Body of pancreas (tissue), 4 donors: Measurements from ENCODE around the gene BIN2. TPM values are rescaled to one million over a fixed set of nuclear protein-coding genes. Genes with fewer than 3 reads are reported as not detected.

Experiments used
- ATAC-seq: fragments of 150-250 bp; one replicate; pipeline ENCODE4 v1.9.1; 2016
- DNase-seq, 4 donors: peaks; one replicate each; pipeline ENCODE4 v3.0.0-alpha.2; 2019
- H3K27ac ChIP-seq, 4 donors: fragments of 200-600 bp; sonication (generic); 1 replicate in 3 of 4; 2 replicates in 1 of 4; pipeline versions ENCODE4 v1.5.1 to v1.6.1; 2016 to 2019; ENCODE audit warnings: mild to moderate bottlenecking in 1 of 4, mixed read lengths in 1 of 4, moderate library complexity in 1 of 4
- H3K27me3 ChIP-seq, 2 donors: fragments of 200-600 bp; sonication (generic); one replicate each; pipeline ENCODE4 v1.6.0; 2016; ENCODE audit warnings: mild to moderate bottlenecking in 1 of 2
- H3K36me3 ChIP-seq, 2 donors: fragments of 200-600 bp; sonication (generic); replicated peaks in 1 of 2; 2 replicates each; pipeline ENCODE4 v1.5.1; 2016; ENCODE audit warnings: low read depth in 2 of 2; ENCODE audit not compliant: insufficient read depth in 1 of 2
- H3K4me1 ChIP-seq: fragments of 200-600 bp; sonication (generic); one replicate; pipeline ENCODE4 v1.6.0; 2016
- H3K4me3 ChIP-seq, 2 donors: fragments of 200-600 bp; sonication (generic); 1 replicate in 1 of 2; 2 replicates in 1 of 2; pipeline ENCODE4 v1.5.1; 2016 to 2019
- H3K9me3 ChIP-seq, 3 donors: fragments of 200-600 bp; sonication (generic); 1 replicate in 2 of 3; 2 replicates in 1 of 3; pipeline ENCODE4 v1.5.1; 2016
- POLR2A ChIP-seq, 3 donors: fragments of 450-650 bp; IDR thresholded peaks; one replicate each; pipeline ENCODE4 v1.6.1; 2016; ENCODE audit warnings: antibody characterized with exemption in 3 of 3, mild to moderate bottlenecking in 2 of 3
- WGBS, 2 donors: methylation state at CpG; one replicate each; pipeline ENCODE4 v1.1.5; 2017; 5-methylcytosine and 5-hydroxymethylcytosine counted together
- intact Hi-C: fragments of 100-400 bp; cut with DNase I; formaldehyde crosslinking; loops from one replicate; pipeline ENCODE4 v1.15.1; 2023
- total RNA-seq, 2 donors: library from RNA; depleted of rRNA; stranded (reverse); fragments of >200 nt; gene quantifications; one replicate each; pipeline ENCODE4 v1.1.0, GENCODE V29; 2016
- TF ChIP-seq, protein P1 (sequence below), 7 experiments: fragments of 450-650 bp in 4 of 7; fragments of 200-600 bp in 3 of 7; sonication (generic) in 3 of 7; IDR thresholded peaks; one replicate each; pipeline ENCODE4 v1.5.1; 2016 to 2019; ENCODE audit warnings: antibody characterized with exemption in 7 of 7

The BIN2 gene
- total RNA-seq, 2 donors from 2014 or later, result 1.0 to 1.3 TPM

DNA sequence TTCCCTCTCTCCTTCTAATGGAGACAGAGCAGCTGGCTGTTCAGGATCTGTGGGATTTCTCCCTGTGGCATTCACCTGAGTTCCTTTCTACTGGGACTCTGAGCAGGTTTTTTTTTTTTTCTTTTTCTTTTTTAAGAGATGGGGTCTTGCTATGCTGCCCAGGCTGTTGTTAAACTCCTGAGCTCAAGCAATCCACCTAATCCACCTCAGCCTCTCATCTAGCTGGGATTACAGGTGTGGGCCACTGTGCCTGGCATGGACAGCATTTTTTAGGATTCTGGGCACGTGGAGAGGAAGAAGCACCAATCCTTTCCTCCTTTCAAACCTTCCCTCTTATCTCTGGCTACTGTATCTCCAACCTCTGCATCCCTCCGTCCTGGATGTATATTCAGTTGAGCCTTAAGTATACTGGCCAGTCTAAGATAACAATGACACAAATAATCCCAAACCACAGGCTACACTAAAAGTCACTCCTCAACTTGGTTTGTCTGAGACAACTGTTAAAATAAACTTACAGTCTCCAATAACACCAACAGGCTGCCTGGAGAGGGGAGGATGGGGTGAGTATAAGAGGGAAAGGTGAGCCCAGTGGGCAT lies 38.9 kb upstream of the BIN2 start:
- H3K4me3 ChIP-seq, result no peak overlapping the region
- no peak for ATAC-seq
- WGBS, 2 donors, result 88 to 92% methylated on average over 2 of the region's 2 CpGs
- H3K9me3 ChIP-seq, result no peaks in the 10 kb centered on the region
- peaks cover 23% of the 10 kb centered on the region for H3K4me1 ChIP-seq
- no peaks in the 10 kb centered on the region for H3K27me3 ChIP-seq
- peaks cover 0 to 1% of the 10 kb centered on the region in 2 donors for H3K36me3 ChIP-seq
- intact Hi-C loops, result no loop called here
- H3K27ac ChIP-seq, result no peak overlapping the region
- no peak for DNase-seq
- no peak for TF ChIP-seq POLR2A (IDR thresholded peaks at IDR 0.05)
- TF ChIP-seq, protein P1, sequence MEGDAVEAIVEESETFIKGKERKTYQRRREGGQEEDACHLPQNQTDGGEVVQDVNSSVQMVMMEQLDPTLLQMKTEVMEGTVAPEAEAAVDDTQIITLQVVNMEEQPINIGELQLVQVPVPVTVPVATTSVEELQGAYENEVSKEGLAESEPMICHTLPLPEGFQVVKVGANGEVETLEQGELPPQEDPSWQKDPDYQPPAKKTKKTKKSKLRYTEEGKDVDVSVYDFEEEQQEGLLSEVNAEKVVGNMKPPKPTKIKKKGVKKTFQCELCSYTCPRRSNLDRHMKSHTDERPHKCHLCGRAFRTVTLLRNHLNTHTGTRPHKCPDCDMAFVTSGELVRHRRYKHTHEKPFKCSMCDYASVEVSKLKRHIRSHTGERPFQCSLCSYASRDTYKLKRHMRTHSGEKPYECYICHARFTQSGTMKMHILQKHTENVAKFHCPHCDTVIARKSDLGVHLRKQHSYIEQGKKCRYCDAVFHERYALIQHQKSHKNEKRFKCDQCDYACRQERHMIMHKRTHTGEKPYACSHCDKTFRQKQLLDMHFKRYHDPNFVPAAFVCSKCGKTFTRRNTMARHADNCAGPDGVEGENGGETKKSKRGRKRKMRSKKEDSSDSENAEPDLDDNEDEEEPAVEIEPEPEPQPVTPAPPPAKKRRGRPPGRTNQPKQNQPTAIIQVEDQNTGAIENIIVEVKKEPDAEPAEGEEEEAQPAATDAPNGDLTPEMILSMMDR (IDR thresholded peaks at IDR 0.05), result no peak

DNA sequence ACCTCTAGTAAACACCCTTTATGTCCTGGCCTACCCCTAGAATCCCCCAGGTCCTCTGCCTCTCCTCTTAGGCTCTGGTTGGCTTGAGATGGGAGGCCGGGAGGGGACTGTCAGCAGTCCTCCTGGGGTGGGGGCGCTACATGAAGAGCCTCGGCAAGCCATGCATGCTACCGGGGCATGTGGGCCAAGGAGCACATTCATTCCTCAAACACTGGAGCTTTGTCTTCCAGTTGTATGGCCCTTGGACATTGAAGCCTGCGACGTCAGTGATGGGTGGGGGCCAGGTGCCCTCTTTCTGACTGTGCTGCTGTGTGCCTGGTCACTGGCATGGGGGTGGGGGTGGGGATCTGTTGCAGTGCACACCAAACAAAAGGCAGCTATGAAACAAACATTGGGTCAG lies 38.3 kb upstream of the BIN2 start:
- H3K27ac ChIP-seq, result no peak overlapping the region
- H3K9me3 ChIP-seq, result no peaks in the 10 kb centered on the region
- WGBS, 2 donors, result 90 to 97% methylated on average over 5 to 6 of the region's 6 CpGs
- intact Hi-C loops, result no loop called here
- no peaks in the 10 kb centered on the region for H3K27me3 ChIP-seq
- no peak overlapping the region for H3K4me3 ChIP-seq
- H3K4me1 ChIP-seq, result peaks cover 23% of the 10 kb centered on the region
- no peak for TF ChIP-seq POLR2A (IDR thresholded peaks at IDR 0.05)
- TF ChIP-seq, protein P1 (IDR thresholded peaks at IDR 0.05), result no peak
- no peak for ATAC-seq
- DNase-seq, result peak in 1 of 4 donors; percentile 19
- H3K36me3 ChIP-seq, result peaks cover 0 to 1% of the 10 kb centered on the region in 2 donors

DNA sequence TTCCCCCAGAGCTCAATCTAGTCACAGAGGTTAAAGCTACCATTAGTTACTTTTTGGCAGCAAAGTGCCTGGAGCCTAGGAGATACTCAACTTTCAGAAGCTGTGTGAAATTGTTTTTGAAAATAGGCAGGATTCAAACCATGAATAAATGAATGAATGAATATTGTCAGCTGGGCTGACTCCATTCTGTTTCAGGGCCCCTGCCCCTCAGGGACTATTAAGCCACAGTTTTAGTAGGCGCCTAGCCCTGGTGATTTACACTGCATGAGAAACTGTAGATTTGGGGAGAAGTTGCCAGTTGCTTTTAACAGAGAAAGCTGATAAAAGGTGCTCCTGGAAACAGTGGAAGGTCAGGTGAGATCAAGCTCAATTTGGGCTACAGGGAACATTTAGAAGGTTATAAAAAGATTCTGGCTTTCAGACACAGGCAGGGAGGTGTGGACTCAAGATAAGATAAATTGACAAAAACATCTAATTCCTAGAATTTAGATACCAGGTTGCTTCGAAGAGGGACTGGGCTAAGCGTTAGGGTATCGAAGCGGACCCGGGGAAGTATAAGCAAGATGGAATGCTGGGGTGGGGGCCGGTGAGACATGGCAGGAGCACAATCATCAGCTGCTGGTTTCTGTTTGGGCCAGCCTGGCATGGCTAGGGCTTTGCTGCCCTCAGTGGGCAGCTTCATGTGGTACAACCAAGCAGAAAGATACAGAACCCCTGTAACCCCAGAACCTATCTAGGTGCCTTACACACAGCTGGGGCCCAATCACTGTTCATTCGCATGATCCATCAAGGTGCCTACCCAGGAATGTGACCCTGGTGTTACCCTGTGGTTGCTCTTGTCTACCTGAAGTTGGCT lies 37.4 kb upstream of the BIN2 start:
- ATAC-seq, result peak; percentile 58
- TF ChIP-seq, protein P1 (IDR thresholded peaks at IDR 0.05), result peak in 3 of 7 experiments; percentile 19 to 35 (median 35)
- no peak for TF ChIP-seq POLR2A (IDR thresholded peaks at IDR 0.05)
- intact Hi-C loops, result no loop called here

DNA sequence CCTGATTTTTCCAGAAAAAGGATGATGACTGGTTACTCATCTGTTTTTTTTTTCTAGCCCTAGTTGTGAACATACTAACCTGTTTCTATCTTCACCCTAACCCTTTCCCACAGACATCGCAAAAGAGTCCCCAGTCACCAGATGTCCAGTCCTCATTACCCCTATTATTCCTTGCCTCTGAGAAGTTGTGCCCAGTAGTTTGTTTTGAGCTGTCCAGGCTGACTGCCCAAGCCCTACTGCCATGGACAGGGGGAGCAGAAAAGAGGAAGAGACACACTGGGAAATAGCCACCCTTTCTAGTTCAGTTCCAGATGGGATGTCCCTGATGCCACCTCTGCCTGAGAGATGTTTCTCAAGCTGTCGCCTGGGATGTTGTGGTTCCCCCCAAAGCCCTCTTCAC lies 36.3 kb upstream of the BIN2 start:
- Histone ChIP-seq H3K9me3 (no peaks in the 10 kb centered on the region), H3K4me3 (no peak overlapping the region), H3K4me1 (peaks cover 27% of the 10 kb centered on the region), H3K27me3 (no peaks in the 10 kb centered on the region), H3K36me3 (peaks cover 0 to 1% of the 10 kb centered on the region in 2 donors), H3K27ac (no peak overlapping the region)
- no peak for TF ChIP-seq POLR2A (IDR thresholded peaks at IDR 0.05)
- TF ChIP-seq, protein P1 (IDR thresholded peaks at IDR 0.05), result no peak
- no peak for DNase-seq
- 92 to 97% methylated on average over 2 of the region's 2 CpGs for WGBS, 2 donors
- ATAC-seq, result no peak
- intact Hi-C loops, result no loop called here

More for the DNA sequence above, 37.4 kb upstream of the BIN2 start:
- Histone ChIP-seq H3K4me3 (no peak overlapping the region), H3K4me1 (peaks cover 23% of the 10 kb centered on the region), H3K27ac (peak overlapping the region in 2 of 4 donors; percentile 22 to 44), H3K9me3 (no peaks in the 10 kb centered on the region), H3K27me3 (no peaks in the 10 kb centered on the region), H3K36me3 (peaks cover 0 to 1% of the 10 kb centered on the region in 2 donors)
- 47 to 60% methylated on average over 8 of the region's 8 CpGs for WGBS, 2 donors
- peak in 2 of 4 donors; percentile 26 to 44 for DNase-seq
